HEK293 (cell line): ENCODE measurements around the gene ZIC5.

Source experiments
- BCL11A ChIP-seq: fragments of 450-650 bp; formaldehyde crosslinking; IDR thresholded peaks from 2 replicates; pipeline ENCODE4 v1.5.1; 2016; ENCODE audit warnings: low read depth, missing biosample characterization, missing genetic modification characterization
- CTCF ChIP-seq: fragments of 450-650 bp; formaldehyde crosslinking; IDR thresholded peaks from 2 replicates; pipeline ENCODE4 v1.5.1; 2016; ENCODE audit warnings: missing biosample characterization, missing genetic modification characterization
- HIC1 ChIP-seq: fragments of 450-650 bp; formaldehyde crosslinking; IDR thresholded peaks from 2 replicates; pipeline ENCODE4 v1.5.1; 2016; ENCODE audit warnings: missing biosample characterization, missing genetic modification characterization
- KLF9 ChIP-seq: fragments of 450-650 bp; formaldehyde crosslinking; IDR thresholded peaks from 2 replicates; pipeline ENCODE4 v1.5.1; 2016; ENCODE audit warnings: missing biosample characterization, missing genetic modification characterization, low read depth
- SETDB1 ChIP-seq: IDR thresholded peaks from one replicate; pipeline ENCODE4 v1.6.1; 2017; ENCODE audit warnings: mild to moderate bottlenecking, low read length, moderate library complexity, mixed read lengths; ENCODE audit not compliant: insufficient read length
- ZNF146 ChIP-seq: fragments of 450-650 bp; formaldehyde crosslinking; IDR thresholded peaks from 2 replicates; pipeline ENCODE4 v1.5.1; 2016; ENCODE audit warnings: missing biosample characterization, missing genetic modification characterization
- ZNF202 ChIP-seq: fragments of 450-650 bp; formaldehyde crosslinking; IDR thresholded peaks from 2 replicates; pipeline ENCODE4 v1.5.1; 2016; ENCODE audit warnings: missing biosample characterization, missing genetic modification characterization, borderline replicate concordance
- ZNF24 ChIP-seq: fragments of 450-650 bp; formaldehyde crosslinking; IDR thresholded peaks from 2 replicates; pipeline ENCODE4 v1.5.1; 2016; ENCODE audit warnings: missing biosample characterization, missing genetic modification characterization
- ZNF580 ChIP-seq: fragments of 450-650 bp; formaldehyde crosslinking; IDR thresholded peaks from 2 replicates; pipeline ENCODE4 v1.5.1; 2016; ENCODE audit warnings: missing biosample characterization, missing genetic modification characterization
- ZXDB ChIP-seq: fragments of 450-650 bp; formaldehyde crosslinking; IDR thresholded peaks from 2 replicates; pipeline ENCODE4 v1.5.1; 2016; ENCODE audit warnings: missing biosample characterization, missing genetic modification characterization
- TF ChIP-seq, protein P1 (sequence below): fragments of 450-650 bp; formaldehyde crosslinking; IDR thresholded peaks from 2 replicates; pipeline ENCODE4 v1.5.1; 2016; ENCODE audit warnings: missing biosample characterization, missing genetic modification characterization

- TF ChIP-seq CTCF (tag by site-specific recombination) = no peak
- TF ChIP-seq, protein P1, sequence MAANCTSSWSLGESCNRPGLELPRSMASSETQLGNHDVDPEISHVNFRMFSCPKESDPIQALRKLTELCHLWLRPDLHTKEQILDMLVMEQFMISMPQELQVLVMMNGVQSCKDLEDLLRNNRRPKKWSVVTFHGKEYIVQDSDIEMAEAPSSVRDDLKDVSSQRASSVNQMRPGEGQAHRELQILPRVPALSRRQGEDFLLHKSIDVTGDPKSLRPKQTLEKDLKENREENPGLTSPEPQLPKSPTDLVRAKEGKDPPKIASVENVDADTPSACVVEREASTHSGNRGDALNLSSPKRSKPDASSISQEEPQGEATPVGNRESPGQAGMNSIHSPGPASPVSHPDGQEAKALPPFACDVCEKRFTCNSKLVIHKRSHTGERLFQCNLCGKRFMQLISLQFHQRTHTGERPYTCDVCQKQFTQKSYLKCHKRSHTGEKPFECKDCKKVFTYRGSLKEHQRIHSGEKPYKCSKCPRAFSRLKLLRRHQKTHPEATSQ (tag by site-specific recombination) = no peak
- TF ChIP-seq SETDB1 = no peak
- no peak for TF ChIP-seq ZNF146
- no peak for TF ChIP-seq ZXDB (tag by site-specific recombination)
- no peak for TF ChIP-seq ZNF580 (tag by site-specific recombination)
- TF ChIP-seq HIC1 (tag by site-specific recombination) = no peak
- no peak for TF ChIP-seq ZNF24 (tag by site-specific recombination)
- TF ChIP-seq KLF9 = no peak
- no peak for TF ChIP-seq BCL11A (tag by site-specific recombination)
- TF ChIP-seq ZNF202 = no peak
Measured at GRCh38 chr13:99932912-99933311, 38.7 kb downstream of the ZIC5 start.
